KOPT-K1 (cell line): ENCODE data around the gene LONP1.
"Not testable (repeated sequence)": the region's sequence is repeated elsewhere in the genome, so short reads cannot be mapped to it uniquely, and the experiment has no call there.

Experiments
- H3K27ac ChIP-seq: fragments of 200-600 bp; sonication (generic); 2 replicates; pipeline ENCODE4 v1.5.1; 2016; ENCODE audit warnings: antibody characterized with exemption, mild to moderate bottlenecking, low read depth, low read length; ENCODE audit not compliant: poor library complexity, severe bottlenecking
- H3K36me3 ChIP-seq: fragments of 200-600 bp; sonication (generic); 2 replicates; pipeline ENCODE4 v1.5.1; 2017; ENCODE audit warnings: antibody characterized with exemption, mild to moderate bottlenecking, low read length, moderate library complexity; ENCODE audit not compliant: insufficient read depth
- H3K9me3 ChIP-seq: fragments of 200-600 bp; sonication (generic); 2 replicates; pipeline ENCODE4 v1.5.1; 2017; ENCODE audit warnings: antibody characterized with exemption, low read length, mild to moderate bottlenecking; ENCODE audit not compliant: insufficient read depth, poor library complexity, severe bottlenecking

The LONP1 gene

DNA sequence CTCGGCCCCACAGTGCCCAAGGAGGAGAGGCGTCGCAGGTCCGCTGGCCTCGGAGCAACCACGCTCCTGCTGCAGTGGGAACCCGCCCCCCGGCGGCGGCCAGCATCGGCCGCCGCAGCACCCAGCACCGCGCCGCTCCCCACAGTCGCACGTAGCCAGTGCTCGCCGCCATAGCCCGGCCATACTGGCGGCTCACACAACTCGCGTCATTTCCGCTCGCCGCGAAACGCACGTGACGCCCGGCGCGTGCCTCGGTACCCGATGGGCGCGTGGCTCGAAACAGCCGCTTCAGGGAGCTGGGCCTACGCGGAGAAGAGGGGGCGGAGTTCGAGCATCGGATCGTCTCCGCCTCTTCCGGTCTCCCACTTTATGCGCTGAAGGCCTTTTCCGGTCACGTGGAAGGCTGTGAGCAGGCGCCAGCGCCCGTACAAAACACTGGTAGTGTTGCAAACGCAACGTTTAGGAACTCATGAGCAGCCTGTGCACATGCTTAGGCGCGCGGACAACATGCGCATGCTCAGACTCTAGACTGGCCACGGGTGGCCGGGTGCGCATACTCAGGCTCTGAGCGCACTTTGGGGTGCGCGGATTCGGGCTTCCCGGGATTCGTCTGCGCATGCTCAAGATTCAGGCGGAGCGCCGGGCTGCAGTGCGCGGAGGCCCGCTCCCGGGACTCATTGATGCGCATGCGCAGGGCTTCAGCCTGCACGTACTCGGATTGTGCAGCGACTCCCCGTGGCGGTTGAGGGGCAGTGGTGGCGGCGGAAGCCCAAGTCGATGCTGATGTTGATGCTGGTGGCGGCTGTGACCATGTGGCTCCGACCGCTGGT is at the start of gene LONP1, which contains the start of gene CATSPERD:
Gene LONP1 (minus strand): TSS at position 186 of the 830 bp plus-strand sequence. CDS start 14 bp downstream, at position 172.
Gene CATSPERD (plus strand): TSS at position 677 of the 830 bp plus-strand sequence. CDS start 101 bp downstream, at position 778.
- Histone ChIP-seq H3K36me3 (peaks cover 29% of the 10 kb centered on the region), H3K27ac (peak within 1 kb of the TSS; percentile 86), H3K9me3 (no peaks in the 10 kb centered on the region)

DNA sequence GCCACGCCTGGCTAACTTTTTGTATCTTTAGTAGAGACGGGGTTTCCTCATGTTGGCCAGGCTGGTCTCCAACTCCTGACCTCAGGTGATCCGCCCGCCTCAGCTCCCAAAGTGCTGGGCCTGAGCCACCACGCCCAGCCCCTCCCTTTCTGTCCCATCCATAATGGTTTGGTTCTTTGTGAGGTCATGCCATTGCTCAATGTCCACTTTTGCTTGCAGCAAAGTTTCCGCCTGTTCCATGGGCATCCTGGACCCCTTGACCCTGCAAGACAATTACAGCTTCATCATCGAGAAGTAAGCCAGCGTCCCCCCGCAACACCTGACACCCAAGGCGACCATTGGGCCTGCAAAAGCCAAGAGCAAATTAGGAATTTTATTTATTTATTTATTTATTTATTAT is 48.0 kb upstream of the LONP1 start:
- H3K36me3 ChIP-seq, result no peaks in the 10 kb centered on the region
- no peak overlapping the region for H3K27ac ChIP-seq
- no peaks in the 10 kb centered on the region for H3K9me3 ChIP-seq

DNA sequence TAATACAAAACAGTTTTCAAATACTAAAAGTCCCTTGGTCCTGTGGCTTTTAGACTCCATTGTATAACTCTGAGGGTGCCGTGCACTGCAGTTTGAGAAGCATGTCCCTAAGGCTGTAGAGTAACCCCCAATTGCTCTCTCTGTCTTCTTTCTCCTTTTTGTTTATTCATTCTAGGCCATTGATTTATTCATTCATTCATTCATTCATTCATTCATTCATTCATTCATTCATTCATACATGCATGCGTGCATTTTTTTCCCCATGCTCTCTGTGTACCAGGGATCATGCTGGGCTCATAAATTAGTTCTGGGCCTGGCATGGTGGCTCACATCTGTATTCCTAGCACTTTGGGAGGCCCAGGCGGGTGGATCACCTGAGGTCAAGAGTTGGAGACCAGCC is 45.3 kb upstream of the LONP1 start:
- Histone ChIP-seq H3K27ac (no peak overlapping the region), H3K36me3 (no peaks in the 10 kb centered on the region), H3K9me3 (no peaks in the 10 kb centered on the region)

GRCh38 chr19:5762608-5763217 is 42.8 kb upstream of the LONP1 start:
- Histone ChIP-seq H3K36me3 (no peaks in the 10 kb centered on the region), H3K9me3 (no peaks in the 10 kb centered on the region), H3K27ac (no peak overlapping the region)

GRCh38 chr19:5753743-5754142 is 33.8 kb upstream of the LONP1 start:
- Histone ChIP-seq H3K27ac (no peak overlapping the region), H3K9me3 (no peaks in the 10 kb centered on the region)

DNA sequence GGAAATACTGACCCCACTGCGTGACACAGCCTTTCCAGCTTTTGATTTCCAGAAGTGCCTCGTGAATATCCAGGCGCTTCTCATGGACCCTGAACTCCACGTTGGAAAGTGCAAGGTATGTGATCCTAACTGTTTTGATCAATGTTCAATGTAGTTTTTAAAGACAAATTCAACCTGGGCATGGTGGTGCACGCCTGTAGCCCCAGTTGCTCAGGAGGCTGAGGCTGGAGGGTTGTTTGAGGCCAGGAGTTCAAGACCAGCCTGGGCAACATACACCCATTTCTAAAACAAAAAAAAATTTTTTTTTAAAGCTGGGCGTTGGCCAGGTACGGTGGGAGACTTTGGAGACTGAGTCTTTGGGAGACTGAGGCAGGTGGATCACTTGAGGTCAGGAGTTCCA is 31.8 kb upstream of the LONP1 start:
- no peaks in the 10 kb centered on the region for H3K9me3 ChIP-seq
- no peaks in the 10 kb centered on the region for H3K36me3 ChIP-seq
- H3K27ac ChIP-seq, result no peak overlapping the region

More at GRCh38 chr19:5753743-5754142, 33.8 kb upstream of the LONP1 start:
- H3K36me3 ChIP-seq, result no peaks in the 10 kb centered on the region

GRCh38 chr19:5749505-5749904 is 29.6 kb upstream of the LONP1 start:
- no peak overlapping the region for H3K27ac ChIP-seq

DNA sequence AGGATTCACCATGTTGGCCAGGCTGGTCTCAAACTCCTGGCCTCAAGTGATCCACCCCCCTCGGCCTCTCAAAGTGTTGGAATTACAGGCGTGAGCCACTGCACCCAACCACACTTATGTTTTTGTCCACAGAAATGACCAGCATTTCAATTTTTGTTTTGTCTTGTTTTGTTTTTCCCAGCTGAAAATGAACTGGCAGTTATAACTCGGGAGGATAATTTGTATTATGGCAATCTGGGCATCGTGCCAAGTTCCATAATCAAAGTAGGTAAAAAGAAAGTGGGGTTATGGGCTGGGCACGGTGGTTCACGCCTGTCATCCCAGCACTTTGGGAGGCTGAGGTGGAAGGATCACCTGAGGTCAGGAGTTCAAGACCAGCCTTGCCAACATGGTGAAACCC is 29.0 kb upstream of the LONP1 start:
- H3K9me3 ChIP-seq, H3K27ac ChIP-seq, H3K36me3 ChIP-seq: not testable (repeated sequence)

More at GRCh38 chr19:5749505-5749904, 29.6 kb upstream of the LONP1 start:
- Histone ChIP-seq H3K9me3 (no peaks in the 10 kb centered on the region), H3K36me3 (no peaks in the 10 kb centered on the region)

GRCh38 chr19:5744999-5745398 is 25.1 kb upstream of the LONP1 start:
- not testable (repeated sequence) for H3K36me3 ChIP-seq, H3K9me3 ChIP-seq, H3K27ac ChIP-seq

GRCh38 chr19:5743630-5744029 is 23.7 kb upstream of the LONP1 start:
- Histone ChIP-seq H3K9me3 (no peaks in the 10 kb centered on the region), H3K36me3 (no peaks in the 10 kb centered on the region), H3K27ac (no peak overlapping the region)

DNA sequence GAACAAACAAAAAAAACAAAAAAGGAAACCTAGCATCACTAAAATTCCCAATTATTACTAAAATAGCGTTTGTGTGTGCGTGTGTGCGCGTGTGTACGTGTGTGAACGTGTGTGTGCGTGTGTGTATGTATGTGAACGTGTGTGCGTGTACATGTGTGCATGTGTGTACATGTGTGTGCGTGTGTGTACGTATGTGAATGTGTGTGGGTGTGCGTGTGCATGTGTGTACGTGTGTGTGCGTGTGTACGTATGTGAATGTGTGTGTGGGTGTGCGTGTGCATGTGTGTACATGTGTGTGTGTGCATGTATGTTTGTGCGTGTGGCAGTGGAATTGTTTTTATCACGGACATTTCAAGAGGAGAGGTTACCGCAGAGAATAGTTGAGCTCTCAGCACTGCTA is 22.1 kb upstream of the LONP1 start:
- Histone ChIP-seq H3K36me3 (no peaks in the 10 kb centered on the region), H3K27ac (no peak overlapping the region), H3K9me3 (no peaks in the 10 kb centered on the region)

DNA sequence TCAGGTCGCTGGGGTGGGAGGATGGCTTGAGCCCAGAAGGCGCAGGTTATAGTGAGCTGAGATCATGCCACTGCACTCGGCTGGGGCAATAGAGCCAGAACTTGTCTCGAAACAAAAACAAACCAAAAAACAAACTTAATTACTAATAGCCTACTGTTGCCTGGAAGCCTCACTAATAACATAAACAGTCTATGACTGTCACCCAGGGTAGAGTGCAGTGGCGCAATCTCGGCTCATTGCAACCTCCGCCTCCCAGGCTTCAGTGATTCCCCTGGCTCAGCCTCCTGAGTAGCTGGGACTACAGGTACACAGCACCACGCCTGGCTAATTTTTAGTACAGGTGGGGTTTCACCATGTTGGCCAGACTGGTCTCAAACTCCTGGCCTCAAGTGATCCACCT is 18.5 kb upstream of the LONP1 start:
- no peak overlapping the region for H3K27ac ChIP-seq
- no peaks in the 10 kb centered on the region for H3K9me3 ChIP-seq
- H3K36me3 ChIP-seq, result no peaks in the 10 kb centered on the region

DNA sequence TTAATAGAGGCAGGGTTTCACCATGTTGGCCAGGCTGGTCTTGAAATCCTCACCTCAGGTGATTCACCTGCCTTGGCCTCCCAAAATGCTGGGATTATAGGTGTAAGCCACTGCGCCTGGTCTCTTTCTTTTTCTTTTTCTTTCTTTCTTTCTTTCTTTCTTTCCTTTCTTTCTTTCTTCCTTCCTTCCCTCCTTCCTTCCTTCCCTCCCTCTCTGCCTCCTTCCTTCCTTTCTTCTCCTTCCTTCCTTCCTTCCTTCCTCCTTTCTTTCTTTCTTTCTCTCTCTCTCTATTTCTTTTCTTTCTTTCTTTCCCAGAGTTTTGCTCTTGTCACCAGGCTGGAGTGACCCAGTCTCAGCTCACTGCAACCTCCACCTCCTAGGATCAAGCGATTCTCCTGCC is 13.2 kb upstream of the LONP1 start:
- not testable (repeated sequence) for H3K9me3 ChIP-seq, H3K36me3 ChIP-seq, H3K27ac ChIP-seq

- H3K9me3 ChIP-seq, result peaks cover 6% of the 10 kb centered on the region
These were observed 7.6 kb upstream of the LONP1 start for GRCh38 chr19:5727453-5728050.

GRCh38 chr19:5719274-5719960 is 529 bp downstream of the LONP1 start:
- Histone ChIP-seq H3K36me3 (peaks cover 35% of the 10 kb centered on the region), H3K9me3 (no peaks in the 10 kb centered on the region), H3K27ac (peak overlapping the region; percentile 86)

More at GRCh38 chr19:5727453-5728050, 7.6 kb upstream of the LONP1 start:
- Histone ChIP-seq H3K36me3 (no peaks in the 10 kb centered on the region), H3K27ac (no peak overlapping the region)
